ENCODE results near the gene CD68. TPM values are rescaled to one million over a fixed set of nuclear protein-coding genes. Genes with fewer than 3 reads are reported as not detected.

Gene CD68
- total RNA-seq, 2 donors from 2014 or later: 12.3 to 17.3 TPM

DNA sequence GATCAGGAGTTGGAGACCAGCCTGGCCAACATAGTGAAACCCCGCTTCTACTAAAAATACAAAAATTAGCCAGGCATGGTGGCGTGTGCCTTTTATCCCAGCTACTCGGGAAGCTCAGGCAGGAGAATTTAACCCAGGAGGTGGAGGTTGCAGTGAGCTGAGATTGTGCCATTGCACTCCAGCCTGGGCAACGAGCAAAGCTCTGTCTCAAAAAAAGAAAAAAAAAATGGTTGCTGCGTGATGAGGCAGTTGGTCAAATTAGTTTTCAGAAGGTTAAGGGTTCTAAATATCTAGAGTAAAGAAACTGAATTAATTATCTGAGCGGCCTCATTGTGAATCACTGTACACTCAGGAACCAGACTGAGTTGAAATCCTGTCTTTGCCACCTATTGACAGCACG, 3.5 kb upstream of the CD68 start:
- Histone ChIP-seq H3K4me3 (no peak overlapping the region), H3K9me3 (no peaks in the 10 kb centered on the region), H3K4me1 (replicated peaks) (no peaks in the 10 kb centered on the region), H3K27me3 (replicated peaks; ENCODE audit: insufficient read depth) (no peaks in the 10 kb centered on the region), H3K27ac (no peak overlapping the region), H3K36me3 (peaks cover 26 to 42% of the 10 kb centered on the region in 2 donors)
- intact Hi-C loops (cut with DNase I): no loop called here
- WGBS: 71% methylated on average over 7 of the region's 7 CpGs
- TF ChIP-seq CTCF (IDR thresholded peaks at IDR 0.05): no peak
- DNase-seq (ENCODE audit: low spot score): no peak

- intact Hi-C loops (cut with DNase I): no loop called here
- TF ChIP-seq POLR2A (IDR thresholded peaks at IDR 0.05) (no peak), CTCF (IDR thresholded peaks at IDR 0.05) (no peak), POLR2AphosphoS5 (IDR thresholded peaks at IDR 0.05) (no peak)
- Histone ChIP-seq H3K4me3 (no peak overlapping the region), H3K9me3 (no peaks in the 10 kb centered on the region), H3K27ac (no peak overlapping the region), H3K4me1 (replicated peaks) (no peaks in the 10 kb centered on the region), H3K36me3 (peaks cover 26 to 42% of the 10 kb centered on the region in 2 donors), H3K27me3 (replicated peaks; ENCODE audit: insufficient read depth) (no peaks in the 10 kb centered on the region)
- WGBS: 80% methylated on average over 14 of the region's 14 CpGs
- no peak for DNase-seq (ENCODE audit: low spot score)
Measured at GRCh38 chr17:7576432-7576937, 3.0 kb upstream of the CD68 start.

DNA sequence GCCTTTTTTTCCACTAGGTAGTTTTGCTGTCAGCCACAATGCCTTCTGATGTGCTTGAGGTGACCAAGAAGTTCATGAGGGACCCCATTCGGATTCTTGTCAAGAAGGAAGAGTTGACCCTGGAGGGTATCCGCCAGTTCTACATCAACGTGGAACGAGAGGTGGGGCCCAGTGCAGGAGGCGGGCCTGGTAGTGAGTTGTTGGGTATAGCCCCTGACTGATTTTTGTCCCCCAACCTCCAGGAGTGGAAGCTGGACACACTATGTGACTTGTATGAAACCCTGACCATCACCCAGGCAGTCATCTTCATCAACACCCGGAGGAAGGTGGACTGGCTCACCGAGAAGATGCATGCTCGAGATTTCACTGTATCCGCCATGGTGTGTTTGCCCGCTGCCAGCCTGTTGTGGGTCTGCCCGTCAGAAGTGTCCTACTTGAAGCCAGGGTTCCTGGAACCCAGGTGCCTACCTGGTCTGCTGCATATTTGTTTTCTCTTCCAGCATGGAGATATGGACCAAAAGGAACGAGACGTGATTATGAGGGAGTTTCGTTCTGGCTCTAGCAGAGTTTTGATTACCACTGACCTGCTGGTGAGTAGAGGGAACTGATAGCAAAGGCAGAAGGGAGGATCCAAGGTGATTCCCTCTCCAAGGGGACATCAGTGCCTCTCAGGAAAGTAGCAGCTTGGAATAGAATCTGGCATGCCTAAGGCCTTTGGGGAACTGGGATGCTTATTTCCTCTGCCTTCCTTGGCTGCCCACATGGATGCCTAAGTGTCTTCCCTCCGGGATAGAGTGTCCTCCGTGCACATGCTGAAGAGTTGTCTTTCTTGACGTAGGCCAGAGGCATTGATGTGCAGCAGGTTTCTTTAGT, 1.9 kb upstream of the CD68 start:
- no peak for TF ChIP-seq POLR2AphosphoS5 (IDR thresholded peaks at IDR 0.05)
- no peak for TF ChIP-seq POLR2A (IDR thresholded peaks at IDR 0.05)
- TF ChIP-seq CTCF (IDR thresholded peaks at IDR 0.05): no peak
- peaks cover 26 to 42% of the 10 kb centered on the region in 2 donors for H3K36me3 ChIP-seq
- H3K4me3 ChIP-seq: no peak overlapping the region
- intact Hi-C loops (cut with DNase I): no loop called here
- DNase-seq (ENCODE audit: low spot score): no peak
- H3K9me3 ChIP-seq: no peaks in the 10 kb centered on the region
- H3K4me1 ChIP-seq (replicated peaks): peaks cover 6% of the 10 kb centered on the region
- 75% methylated on average over 17 of the region's 17 CpGs for WGBS
- no peak overlapping the region for H3K27ac ChIP-seq
- no peaks in the 10 kb centered on the region for H3K27me3 ChIP-seq (replicated peaks; ENCODE audit: insufficient read depth)

- peak overlapping the region; percentile 59 to 71 for H3K27ac ChIP-seq
Measured at GRCh38 chr17:7579834-7580603, 581 bp downstream of the CD68 start.

More at GRCh38 chr17:7579834-7580603, 581 bp downstream of the CD68 start:
- intact Hi-C loops (cut with DNase I): no loop called here
- TF ChIP-seq POLR2A (IDR thresholded peaks at IDR 0.05) (no peak), POLR2AphosphoS5 (IDR thresholded peaks at IDR 0.05) (no peak), CTCF (IDR thresholded peaks at IDR 0.05) (no peak)
- Histone ChIP-seq H3K36me3 (peaks cover 24 to 34% of the 10 kb centered on the region in 2 donors), H3K4me3 (no peak overlapping the region), H3K4me1 (replicated peaks) (peaks cover 14% of the 10 kb centered on the region), H3K27me3 (replicated peaks; ENCODE audit: insufficient read depth) (no peaks in the 10 kb centered on the region), H3K9me3 (no peaks in the 10 kb centered on the region)
- 71% methylated on average over 12 of the region's 12 CpGs for WGBS
- no peak for DNase-seq (ENCODE audit: low spot score)

Data from prostate gland (tissue), 2 donors.